Activated CD4-positive, alpha-beta memory T cell treated with anti-CD3 and anti-CD28 coated beads, Interleukin-2, amount 10 ng/mL, durations not matched to agents 7 days and 5 days (primary cell): ENCODE results near the gene SRBD1. TPM values are rescaled to one million over a fixed set of nuclear protein-coding genes. Genes with fewer than 3 reads are reported as not detected.

ENCODE experiments used
- CTCF ChIA-PET: fragments of 350-600 bp; sonication (Branson Sonifier 250); formaldehyde crosslinking; loops from one replicate; lab custom pipeline; 2021; ENCODE audit warnings: antibody characterized with exemption, inconsistent platforms; lab: Charles Lee
- POLR2A ChIA-PET: fragments of 350-600 bp; sonication (Branson Sonifier 250); formaldehyde crosslinking; loops from one replicate; lab custom pipeline; 2021; ENCODE audit warnings: antibody characterized with exemption; lab: Charles Lee
- DNase-seq: peaks from one replicate; pipeline ENCODE4 v3.0.0-alpha.2; 2020
- H3K27ac Mint-ChIP-seq: one replicate; pipeline ENCODE4 v1.8.0; 2021; ENCODE audit warnings: mild to moderate bottlenecking, mixed read lengths
- H3K27me3 Mint-ChIP-seq: one replicate; pipeline ENCODE4 v1.8.0; 2021; ENCODE audit warnings: mixed read lengths
- H3K36me3 Mint-ChIP-seq: one replicate; pipeline ENCODE4 v1.8.0; 2021; ENCODE audit warnings: low read depth, mixed read lengths
- H3K4me1 Mint-ChIP-seq: one replicate; pipeline ENCODE4 v1.8.0; 2021; ENCODE audit warnings: mixed read lengths
- H3K4me3 Mint-ChIP-seq: one replicate; pipeline ENCODE4 v1.8.0; 2021; ENCODE audit warnings: mild to moderate bottlenecking, mixed read lengths
- H3K9me3 Mint-ChIP-seq: one replicate; pipeline ENCODE4 v1.8.0; 2021; ENCODE audit warnings: mixed read lengths
- total RNA-seq, 2 experiments: library from RNA; stranded (reverse); gene quantifications; one replicate each; pipeline ENCODE4 v1.2.3, GENCODE V29; 2021

SRBD1 gene
- total RNA-seq, 2 experiments from 2014 or later, result 18.1 to 18.9 TPM

DNA sequence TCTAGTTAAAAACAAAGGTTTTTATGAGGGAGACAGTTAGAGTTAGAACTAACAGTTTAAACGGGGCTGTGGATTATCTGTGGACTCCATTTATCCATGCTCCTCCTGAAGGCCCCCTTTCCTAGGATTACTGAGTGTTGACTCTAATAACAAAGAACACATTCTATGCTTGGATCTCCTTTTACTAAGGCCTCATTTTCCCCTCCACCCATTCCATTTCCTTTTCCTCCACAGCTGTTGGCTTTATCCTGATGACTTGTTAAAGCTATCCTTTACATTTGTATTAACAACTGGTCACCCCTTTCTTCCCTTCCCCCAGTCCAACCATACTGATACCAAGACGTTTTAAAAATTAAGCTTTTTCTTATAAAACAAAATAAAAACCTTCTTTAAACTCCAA is 220.6 kb downstream of the SRBD1 start:
- POLR2A ChIA-PET, result no interaction called here
- H3K36me3 Mint-ChIP-seq, result peaks cover 25% of the 10 kb centered on the region
- H3K9me3 Mint-ChIP-seq, result no peaks in the 10 kb centered on the region
- no peak overlapping the region for H3K27ac Mint-ChIP-seq
- CTCF ChIA-PET, result no interaction called here
- H3K27me3 Mint-ChIP-seq, result no peaks in the 10 kb centered on the region
- DNase-seq, result no peak
- no peak overlapping the region for H3K4me3 Mint-ChIP-seq
- H3K4me1 Mint-ChIP-seq, result no peaks in the 10 kb centered on the region

DNA sequence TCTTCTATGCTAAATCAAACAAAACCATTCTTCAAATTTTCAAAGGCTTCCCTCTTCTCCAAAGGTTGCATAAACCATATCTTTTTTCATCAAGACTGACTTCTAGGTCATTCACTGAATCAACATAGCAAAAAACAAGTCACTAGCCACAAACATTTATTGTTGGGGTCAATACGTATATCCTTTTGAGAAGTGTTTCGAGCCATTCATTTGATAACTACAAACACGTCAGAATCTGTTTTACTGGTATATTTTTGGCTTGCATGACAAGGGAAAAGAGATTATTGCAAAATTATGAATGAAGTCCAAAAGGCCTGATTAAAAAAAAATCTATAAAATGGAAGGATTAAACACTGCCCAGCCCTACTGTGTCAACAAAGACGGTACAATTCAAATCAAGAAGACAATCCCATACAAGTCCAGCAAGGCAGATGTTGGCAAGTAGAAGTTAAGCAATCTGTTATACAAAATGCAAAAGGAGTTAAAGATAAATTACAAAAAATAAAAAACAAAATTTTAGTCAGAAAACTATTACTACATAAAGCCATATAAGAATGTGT is 222.4 kb downstream of the SRBD1 start:
- no peaks in the 10 kb centered on the region for H3K9me3 Mint-ChIP-seq
- H3K27ac Mint-ChIP-seq, result no peak overlapping the region
- DNase-seq, result no peak
- no peak overlapping the region for H3K4me3 Mint-ChIP-seq
- CTCF ChIA-PET, result no interaction called here
- no peaks in the 10 kb centered on the region for H3K4me1 Mint-ChIP-seq
- peaks cover 25% of the 10 kb centered on the region for H3K36me3 Mint-ChIP-seq
- POLR2A ChIA-PET, result no interaction called here
- H3K27me3 Mint-ChIP-seq, result no peaks in the 10 kb centered on the region

DNA sequence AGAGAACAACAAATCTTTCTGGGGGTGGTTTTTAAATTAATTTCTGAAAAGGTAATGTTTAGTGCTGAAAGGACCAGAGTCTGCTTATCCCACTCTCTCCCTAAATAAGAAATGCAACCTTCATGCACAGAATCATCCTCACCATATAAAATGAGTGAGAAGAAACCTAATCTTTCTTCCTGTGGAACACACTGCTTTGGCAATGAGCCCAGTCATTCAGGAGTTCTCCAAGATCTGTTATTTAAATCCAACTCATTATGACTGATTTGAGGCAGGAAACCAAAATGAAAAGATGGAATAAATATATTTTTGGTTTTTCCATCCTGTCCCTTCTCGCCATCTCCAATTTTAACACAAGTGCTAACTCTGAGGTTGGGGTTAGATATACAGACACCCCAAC is 228.3 kb downstream of the SRBD1 start:
- Mint-ChIP-seq H3K9me3 (no peaks in the 10 kb centered on the region), H3K4me3 (no peak overlapping the region), H3K36me3 (peaks cover 3% of the 10 kb centered on the region), H3K4me1 (no peaks in the 10 kb centered on the region), H3K27me3 (no peaks in the 10 kb centered on the region), H3K27ac (no peak overlapping the region)
- ChIA-PET CTCF (no interaction called here), POLR2A (no interaction called here)
- no peak for DNase-seq

GRCh38 chr2:45380131-45380836 is 230.8 kb downstream of the SRBD1 start:
- Mint-ChIP-seq H3K27ac (no peak overlapping the region), H3K4me3 (no peak overlapping the region), H3K9me3 (no peaks in the 10 kb centered on the region), H3K27me3 (no peaks in the 10 kb centered on the region), H3K4me1 (no peaks in the 10 kb centered on the region), H3K36me3 (no peaks in the 10 kb centered on the region)
- CTCF ChIA-PET, result interaction anchor here (0.6 kb wide), 1 partner anchor 1954 kb away, joined by 4 read pairs; no protein-coding TSS in a partner anchor
- POLR2A ChIA-PET, result no interaction called here
- no peak for DNase-seq

DNA sequence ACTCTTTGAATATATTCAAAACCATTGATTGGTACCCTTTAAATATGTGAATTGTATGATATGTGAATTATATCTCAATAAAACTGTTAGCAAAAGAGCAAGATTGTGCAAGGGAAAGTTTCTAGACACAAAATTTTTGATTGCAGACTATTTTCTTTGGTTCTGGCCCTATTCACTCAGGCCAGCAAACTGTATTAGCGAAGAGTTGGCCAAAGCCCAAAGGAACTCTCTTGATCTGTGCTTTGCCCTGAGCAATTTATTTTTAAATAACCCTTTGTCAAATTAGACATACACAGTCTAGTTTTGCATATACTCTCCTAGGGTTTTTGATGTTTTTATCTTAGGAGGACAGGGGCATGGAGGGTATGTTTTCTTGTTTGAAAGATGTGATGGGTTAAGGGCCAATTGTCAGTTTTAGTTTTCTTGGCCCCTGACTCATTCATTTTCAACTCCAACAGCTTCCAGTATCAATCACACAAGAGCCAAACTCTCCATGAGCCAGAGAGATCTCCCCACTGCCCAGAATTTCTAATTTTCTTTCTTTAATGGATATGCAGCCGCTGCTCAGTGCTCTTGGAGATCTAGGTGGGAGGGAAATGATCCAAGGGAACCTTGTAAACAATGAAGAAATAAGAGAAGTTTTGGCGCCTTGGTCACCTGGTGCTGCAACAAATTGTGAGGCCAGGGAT is 231.5 kb downstream of the SRBD1 start:
- H3K36me3 Mint-ChIP-seq, result no peaks in the 10 kb centered on the region
- no peak for DNase-seq
- no peaks in the 10 kb centered on the region for H3K27me3 Mint-ChIP-seq
- no peaks in the 10 kb centered on the region for H3K9me3 Mint-ChIP-seq
- ChIA-PET CTCF (no interaction called here), POLR2A (no interaction called here)
- no peak overlapping the region for H3K27ac Mint-ChIP-seq
- H3K4me1 Mint-ChIP-seq, result no peaks in the 10 kb centered on the region
- no peak overlapping the region for H3K4me3 Mint-ChIP-seq

GRCh38 chr2:45373534-45373933 is 237.5 kb downstream of the SRBD1 start:
- H3K27ac Mint-ChIP-seq, result no peak overlapping the region
- no peak for DNase-seq
- H3K4me3 Mint-ChIP-seq, result no peak overlapping the region
- H3K36me3 Mint-ChIP-seq, result no peaks in the 10 kb centered on the region
- ChIA-PET POLR2A (no interaction called here), CTCF (no interaction called here)
- no peaks in the 10 kb centered on the region for H3K9me3 Mint-ChIP-seq
- H3K4me1 Mint-ChIP-seq, result no peaks in the 10 kb centered on the region
- peaks cover 7% of the 10 kb centered on the region for H3K27me3 Mint-ChIP-seq

DNA sequence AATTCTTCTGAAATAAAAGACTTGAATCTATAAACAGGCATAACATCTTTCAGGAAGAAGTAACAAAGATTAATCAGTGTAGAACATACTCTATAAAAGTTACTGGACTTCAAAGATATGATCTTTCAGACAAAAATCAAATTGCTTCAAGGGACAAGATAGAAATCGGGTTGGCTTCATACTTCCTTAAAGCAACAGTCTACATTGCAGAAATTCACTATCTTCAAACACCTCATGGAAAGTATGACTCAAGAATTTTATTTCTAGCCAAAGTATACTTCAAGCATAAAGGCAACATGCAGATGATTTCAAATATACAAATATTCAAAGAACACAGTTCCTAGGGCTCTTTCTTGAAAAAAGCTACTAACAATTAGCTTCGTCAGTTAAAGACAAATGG is 240.7 kb downstream of the SRBD1 start:
- ChIA-PET CTCF (no interaction called here), POLR2A (no interaction called here)

DNA sequence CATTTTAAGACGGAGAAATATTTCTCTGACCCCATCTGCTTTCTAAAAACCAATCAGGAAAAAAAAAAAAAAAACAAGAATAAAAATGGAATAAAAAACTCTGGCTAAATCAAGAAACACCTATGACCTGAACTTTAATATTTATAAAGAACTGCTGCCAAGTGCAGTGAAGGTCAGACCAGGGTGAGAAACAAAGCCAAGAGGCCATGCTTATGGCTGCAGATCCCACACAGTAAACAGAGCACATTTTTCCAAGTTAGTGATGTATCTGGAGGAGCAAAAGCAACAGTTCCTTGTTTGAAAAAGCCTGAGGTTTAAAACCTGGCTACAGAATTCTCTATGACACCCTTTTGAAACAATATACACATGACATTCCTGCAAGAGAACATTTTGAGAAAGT is 242.3 kb downstream of the SRBD1 start:
- Mint-ChIP-seq H3K27ac (no peak overlapping the region), H3K4me1 (no peaks in the 10 kb centered on the region), H3K27me3 (peaks cover 13% of the 10 kb centered on the region), H3K9me3 (no peaks in the 10 kb centered on the region), H3K4me3 (no peak overlapping the region), H3K36me3 (no peaks in the 10 kb centered on the region)
- DNase-seq, result no peak
- ChIA-PET CTCF (no interaction called here), POLR2A (no interaction called here)

More for the DNA sequence above, 240.7 kb downstream of the SRBD1 start:
- Mint-ChIP-seq H3K36me3 (no peaks in the 10 kb centered on the region), H3K27me3 (peaks cover 7% of the 10 kb centered on the region), H3K9me3 (no peaks in the 10 kb centered on the region), H3K4me3 (no peak overlapping the region), H3K4me1 (no peaks in the 10 kb centered on the region), H3K27ac (no peak overlapping the region)
- DNase-seq, result no peak

DNA sequence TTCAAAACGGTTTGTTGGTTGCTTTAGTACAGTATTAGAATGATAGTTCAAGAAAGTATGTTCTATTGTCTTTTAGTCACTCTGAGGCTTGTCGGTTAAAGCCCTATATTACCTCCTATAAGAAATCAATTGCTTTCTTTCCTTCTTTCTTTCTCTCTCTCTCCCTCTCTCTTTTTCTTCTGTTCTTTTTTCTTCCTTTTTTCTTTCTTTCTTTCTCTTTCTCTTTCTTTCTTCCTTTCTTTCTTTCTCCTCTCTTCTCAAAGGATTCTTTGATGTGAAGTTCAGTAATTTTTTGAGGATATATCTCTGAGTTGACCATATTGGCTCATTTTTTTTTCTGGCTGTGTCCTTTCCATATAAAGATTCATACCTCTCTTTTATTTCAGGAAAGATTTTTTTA is 249.4 kb downstream of the SRBD1 start:
- DNase-seq, result no peak
- H3K27me3 Mint-ChIP-seq, result peaks cover 14% of the 10 kb centered on the region
- no peaks in the 10 kb centered on the region for H3K36me3 Mint-ChIP-seq
- no peak overlapping the region for H3K27ac Mint-ChIP-seq
- H3K9me3 Mint-ChIP-seq, result no peaks in the 10 kb centered on the region
- H3K4me3 Mint-ChIP-seq, result no peak overlapping the region
- H3K4me1 Mint-ChIP-seq, result no peaks in the 10 kb centered on the region
- ChIA-PET CTCF (no interaction called here), POLR2A (no interaction called here)

- no peak for DNase-seq
- H3K9me3 Mint-ChIP-seq, result no peaks in the 10 kb centered on the region
- ChIA-PET POLR2A (no interaction called here), CTCF (no interaction called here)
- no peaks in the 10 kb centered on the region for H3K27me3 Mint-ChIP-seq
- no peaks in the 10 kb centered on the region for H3K36me3 Mint-ChIP-seq
- no peaks in the 10 kb centered on the region for H3K4me1 Mint-ChIP-seq
- no peak overlapping the region for H3K4me3 Mint-ChIP-seq
- H3K27ac Mint-ChIP-seq, result no peak overlapping the region
Measured at GRCh38 chr2:45354776-45355175, 256.3 kb downstream of the SRBD1 start.

GRCh38 chr2:45353879-45354278 is 257.2 kb downstream of the SRBD1 start:
- ChIA-PET CTCF (no interaction called here), POLR2A (no interaction called here)
- Mint-ChIP-seq H3K27ac (no peak overlapping the region), H3K36me3 (no peaks in the 10 kb centered on the region), H3K4me3 (no peak overlapping the region), H3K9me3 (no peaks in the 10 kb centered on the region), H3K27me3 (no peaks in the 10 kb centered on the region), H3K4me1 (no peaks in the 10 kb centered on the region)
- no peak for DNase-seq

- H3K4me3 Mint-ChIP-seq, result no peak overlapping the region
- H3K27me3 Mint-ChIP-seq, result no peaks in the 10 kb centered on the region
- H3K36me3 Mint-ChIP-seq, result no peaks in the 10 kb centered on the region
- ChIA-PET POLR2A (no interaction called here), CTCF (no interaction called here)
- no peak for DNase-seq
- no peaks in the 10 kb centered on the region for H3K4me1 Mint-ChIP-seq
- no peaks in the 10 kb centered on the region for H3K9me3 Mint-ChIP-seq
- no peak overlapping the region for H3K27ac Mint-ChIP-seq
Measured at GRCh38 chr2:45352506-45352905, 258.6 kb downstream of the SRBD1 start.

DNA sequence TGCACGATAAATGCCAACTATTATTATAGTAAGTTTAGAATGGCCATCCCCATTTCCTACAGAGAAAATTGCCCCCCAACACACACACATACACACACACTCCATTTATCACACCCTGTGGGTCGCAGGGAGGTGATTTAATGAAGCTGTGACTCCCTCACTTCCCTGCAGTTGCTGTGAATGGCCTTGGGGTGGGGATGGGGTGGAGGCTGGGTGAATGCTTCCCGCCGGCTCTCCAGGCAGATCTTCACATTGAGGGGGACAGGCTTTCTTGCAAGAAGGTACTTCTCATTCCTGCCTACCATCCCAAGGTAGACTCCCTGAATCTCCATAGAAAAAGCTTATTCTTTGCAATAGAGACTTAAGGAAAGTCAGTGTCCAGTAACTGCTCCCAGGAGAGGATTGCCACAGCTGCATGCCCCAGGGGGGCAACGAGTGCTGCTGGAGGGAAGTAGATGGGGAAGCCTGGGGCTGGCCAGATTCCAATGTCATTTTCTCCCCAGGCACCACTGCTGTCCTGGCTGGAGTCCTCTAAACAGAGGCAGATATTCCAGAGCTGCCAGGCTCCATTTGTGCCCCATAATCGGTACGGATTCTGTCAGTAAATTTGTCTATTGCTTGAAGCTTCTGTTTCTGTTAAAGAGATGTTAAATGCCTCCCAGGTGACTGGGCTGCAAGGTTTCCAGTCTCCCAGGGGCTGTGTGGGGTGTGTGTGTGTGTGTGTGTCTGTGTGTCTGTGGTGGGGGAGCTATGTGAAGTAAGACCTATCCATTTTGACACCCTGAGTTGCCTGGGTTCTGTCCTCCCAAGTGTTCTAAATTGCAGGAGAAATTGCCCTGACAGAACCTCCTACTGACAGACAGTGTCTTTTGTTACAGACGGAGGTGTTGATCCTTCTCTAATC is 265.5 kb downstream of the SRBD1 start:
- Mint-ChIP-seq H3K9me3 (no peaks in the 10 kb centered on the region), H3K27ac (no peak overlapping the region), H3K4me3 (no peak overlapping the region), H3K4me1 (no peaks in the 10 kb centered on the region), H3K36me3 (no peaks in the 10 kb centered on the region), H3K27me3 (no peaks in the 10 kb centered on the region)
- ChIA-PET POLR2A (no interaction called here), CTCF (no interaction called here)
- DNase-seq, result no peak
